DND-41 (cell line): ENCODE data around the gene ANO8.

ENCODE experiments used
- ATAC-seq: fragments of 200-7000 bp; cut with Tn5 transposase; 3 replicates; pipeline ENCODE4 v1.9.1; 2021; ENCODE audit warnings: low read depth; ENCODE audit not compliant: insufficient read depth
- DNase-seq: peaks from one replicate; pipeline ENCODE4 v3.0.0-alpha.2; 2020
- H2AFZ ChIP-seq: 2 replicates; pipeline ENCODE4 v1.6.0; 2012; ENCODE audit warnings: low read depth, low read length
- H3K27ac ChIP-seq: 2 replicates; pipeline ENCODE4 v1.5.1; 2012; ENCODE audit warnings: low read length, inconsistent platforms
- H3K27me3 ChIP-seq: fragments of 200-600 bp; sonication (generic); 2 replicates; pipeline ENCODE4 v1.6.0; 2012; ENCODE audit warnings: low read length, mild to moderate bottlenecking, inconsistent platforms; ENCODE audit not compliant: insufficient read depth, poor library complexity
- H3K36me3 ChIP-seq: 2 replicates; pipeline ENCODE4 v1.5.1; 2012; ENCODE audit warnings: low read length, inconsistent platforms; ENCODE audit not compliant: insufficient read depth
- H3K4me1 ChIP-seq: 2 replicates; pipeline ENCODE4 v1.5.1; 2012; ENCODE audit warnings: mild to moderate bottlenecking, low read length; ENCODE audit not compliant: insufficient read depth
- H3K4me2 ChIP-seq: 2 replicates; pipeline ENCODE4 v1.6.0; 2012; ENCODE audit warnings: mild to moderate bottlenecking, moderate library complexity, low read length, inconsistent platforms; ENCODE audit not compliant: insufficient read depth
- H3K4me3 ChIP-seq, 2 experiments: fragments of 200-600 bp in 1 of 2; shearing (Covaris generic) in 1 of 2; 2 replicates each; pipeline ENCODE4 v1.5.1; 2012 to 2016; ENCODE audit warnings: inconsistent platforms in 2 of 2, low read length in 2 of 2, mild to moderate bottlenecking in 2 of 2, low read depth in 1 of 2, moderate library complexity in 1 of 2
- H3K79me2 ChIP-seq: 2 replicates; pipeline ENCODE4 v1.6.0; 2012; ENCODE audit warnings: low read length, inconsistent platforms; ENCODE audit not compliant: insufficient read depth
- H3K9ac ChIP-seq: 2 replicates; pipeline ENCODE4 v1.6.0; 2012; ENCODE audit warnings: low read depth, mild to moderate bottlenecking, inconsistent platforms, low read length, moderate library complexity
- H3K9me3 ChIP-seq: 2 replicates; pipeline ENCODE4 v1.5.1; 2012; ENCODE audit warnings: low read length, moderate library complexity, mild to moderate bottlenecking, inconsistent platforms; ENCODE audit not compliant: insufficient read depth, severe bottlenecking
- H4K20me1 ChIP-seq: 2 replicates; pipeline ENCODE4 v1.6.0; 2012; ENCODE audit warnings: low read length; ENCODE audit not compliant: insufficient read depth
- CTCF ChIP-seq: IDR thresholded peaks from 2 replicates; pipeline ENCODE4 v1.5.1; 2012; ENCODE audit warnings: borderline replicate concordance, low read length, moderate library complexity, mild to moderate bottlenecking; ENCODE audit not compliant: poor library complexity, severe bottlenecking; ENCODE audit errors: extremely low read depth
- EZH2 ChIP-seq: IDR thresholded peaks from 3 replicates; pipeline ENCODE4 v1.6.1; 2012; ENCODE audit warnings: borderline replicate concordance, low read depth, mild to moderate bottlenecking, moderate library complexity, low read length, inconsistent platforms; ENCODE audit not compliant: severe bottlenecking

Gene ANO8

GRCh38 chr19:17336872-17337674, 2.4 kb upstream of the ANO8 start, which contains the start of gene GTPBP3:
Gene GTPBP3 (plus strand): TSS chr19:17337553. CDS start chr19:17337612, 59 bp downstream.
- Histone ChIP-seq H3K27me3 (no peaks in the 10 kb centered on the region), H3K27ac (peak within 1 kb of the TSS; percentile 98), H3K36me3 (peaks cover 30% of the 10 kb centered on the region), H3K9me3 (no peaks in the 10 kb centered on the region), H4K20me1 (peaks cover 9% of the 10 kb centered on the region), H3K4me2 (peak within 1 kb of the TSS; percentile 99), H3K79me2 (peaks cover 20% of the 10 kb centered on the region), H3K9ac (peak within 1 kb of the TSS; percentile 94), H3K4me3 (peak within 1 kb of the TSS; percentile 99), H2AFZ (peak within 1 kb of the TSS; percentile 85), H3K4me1 (peaks cover 56% of the 10 kb centered on the region)
- TF ChIP-seq EZH2 (no peak), CTCF (no peak)
- DNase-seq (peak; percentile 99), ATAC-seq (peak; percentile 86)

- no peaks in the 10 kb centered on the region for H3K27me3 ChIP-seq
- H3K27ac ChIP-seq, result no peak overlapping the region
- peaks cover 9% of the 10 kb centered on the region for H4K20me1 ChIP-seq
- peak overlapping the region in 1 of 2 experiments; percentile 99; a peak in 2 of 4 replicates for H3K4me3 ChIP-seq
- ATAC-seq (no peak), DNase-seq (no peak)
- peaks cover 17% of the 10 kb centered on the region for H3K36me3 ChIP-seq
- peak overlapping the region; percentile 76 for H2AFZ ChIP-seq
- peaks cover 56% of the 10 kb centered on the region for H3K4me1 ChIP-seq
- H3K9me3 ChIP-seq, result no peaks in the 10 kb centered on the region
- TF ChIP-seq EZH2 (no peak), CTCF (no peak)
- H3K9ac ChIP-seq, result 0 out of 2 replicates have a peak overlapping the region, but pooled peaks have one; percentile 94
- H3K4me2 ChIP-seq, result peak overlapping the region; percentile 99
- H3K79me2 ChIP-seq, result peaks cover 18% of the 10 kb centered on the region
Observed at GRCh38 chr19:17335575-17335974, 920 bp upstream of the ANO8 start.

- peak overlapping the region; percentile 99 for H3K4me2 ChIP-seq
- peak overlapping the region; percentile 76 for H2AFZ ChIP-seq
- peak; percentile 85 for DNase-seq
- ATAC-seq, result peak; percentile 38
- H3K36me3 ChIP-seq, result peaks cover 11% of the 10 kb centered on the region
- H3K4me3 ChIP-seq, result peak overlapping the region; percentile 49 to 75
- H3K79me2 ChIP-seq, result peaks cover 16% of the 10 kb centered on the region
- peaks cover 9% of the 10 kb centered on the region for H4K20me1 ChIP-seq
- H3K27me3 ChIP-seq, result no peaks in the 10 kb centered on the region
- H3K9ac ChIP-seq, result peak overlapping the region; percentile 77
- TF ChIP-seq CTCF (no peak), EZH2 (no peak)
- no peaks in the 10 kb centered on the region for H3K9me3 ChIP-seq
- peak overlapping the region; percentile 59 for H3K27ac ChIP-seq
- peaks cover 50% of the 10 kb centered on the region for H3K4me1 ChIP-seq
Observed at GRCh38 chr19:17333611-17334413, 843 bp downstream of the ANO8 start.
